Measurements from ENCODE around the gene KSR1. TPM values are rescaled to one million over a fixed set of nuclear protein-coding genes. Genes with fewer than 3 reads are reported as not detected.
A peak's percentile ranks its signal among the peaks of the same experiment; 100 is the strongest.

KSR1 gene
- total and polyA plus RNA-seq, 2 experiments from 2014 or later = 7.8 to 53.2 TPM

DNA sequence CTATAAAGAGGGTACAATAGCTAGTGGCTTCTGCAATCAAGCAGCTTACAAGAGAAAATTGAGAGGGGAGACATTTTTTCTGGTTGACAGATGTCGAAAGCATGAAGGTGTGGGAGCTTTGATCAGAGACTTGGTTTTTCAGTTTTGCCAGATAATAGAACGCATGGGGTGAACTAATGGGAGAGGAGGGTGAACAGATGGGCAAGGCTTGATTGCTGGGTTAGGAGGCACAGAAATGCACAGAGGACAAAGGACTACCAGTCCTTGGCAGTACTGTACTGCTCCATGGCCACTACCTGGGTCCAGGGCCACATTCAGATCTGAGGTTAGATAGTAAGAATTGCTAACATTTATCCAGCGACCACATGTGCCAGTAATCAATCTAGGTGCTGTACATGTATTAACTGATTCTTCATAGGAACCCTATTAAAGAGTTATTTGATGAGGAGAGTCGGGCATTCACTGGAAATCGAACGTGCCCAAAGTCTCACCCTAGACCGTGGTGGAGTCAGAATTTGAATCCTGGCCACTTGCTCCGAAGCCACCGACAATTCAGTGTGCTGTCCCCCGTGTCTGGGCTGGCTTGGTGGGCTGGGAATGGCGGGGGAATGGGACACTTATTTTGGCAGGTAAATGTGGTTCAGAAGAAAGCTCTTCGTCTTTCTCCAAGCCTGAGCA is 873 bp upstream of the KSR1 start:
- Histone ChIP-seq H3K79me2 (replicated peaks; ENCODE audit: insufficient read depth) (peaks cover 35% of the 10 kb centered on the region), H3K9me2 (ENCODE audit: insufficient read depth) (no peaks in the 10 kb centered on the region), H2AFZ (peak overlapping the region; percentile 90; the same call in 1 of the 2 replicates), H3K36me3 (ENCODE audit: insufficient read depth) (no peaks in the 10 kb centered on the region), H3F3A (replicated peaks; ENCODE audit: low read depth) (peaks cover 8% of the 10 kb centered on the region; the same call in 1 of the 2 replicates), H3K4me3 (peak overlapping the region; percentile 96), H3K27ac (ENCODE audit: low read depth) (peak overlapping the region; percentile 70; the same call in 1 of the 2 replicates), H4K20me1 (replicated peaks; ENCODE audit: insufficient read depth) (peaks cover 15% of the 10 kb centered on the region; the same call in 1 of the 2 replicates), H3K4me2 (peak overlapping the region; percentile 100), H3K27me3 (ENCODE audit: insufficient read depth) (peaks cover 12% of the 10 kb centered on the region), H3K4me1 (ENCODE audit: insufficient read depth) (peaks cover 37% of the 10 kb centered on the region)
- Mint-ChIP-seq H3K27me3 (ENCODE audit: insufficient read depth, low read depth, poor library complexity) (peaks cover 15% of the 10 kb centered on the region), H3K36me3 (ENCODE audit: low read depth) (peaks cover 4% of the 10 kb centered on the region; the same call in 1 of the 3 replicates), H3K4me1 (peaks cover 37% of the 10 kb centered on the region), H3K4me3 (peak overlapping the region; percentile 81), H3K27ac (peak overlapping the region; percentile 90), H3K9me3 (no peaks in the 10 kb centered on the region)
- ATAC-seq (no peak), DNase-seq (ENCODE audit: low spot score) (no peak)
- TF ChIP-seq, protein P1, sequence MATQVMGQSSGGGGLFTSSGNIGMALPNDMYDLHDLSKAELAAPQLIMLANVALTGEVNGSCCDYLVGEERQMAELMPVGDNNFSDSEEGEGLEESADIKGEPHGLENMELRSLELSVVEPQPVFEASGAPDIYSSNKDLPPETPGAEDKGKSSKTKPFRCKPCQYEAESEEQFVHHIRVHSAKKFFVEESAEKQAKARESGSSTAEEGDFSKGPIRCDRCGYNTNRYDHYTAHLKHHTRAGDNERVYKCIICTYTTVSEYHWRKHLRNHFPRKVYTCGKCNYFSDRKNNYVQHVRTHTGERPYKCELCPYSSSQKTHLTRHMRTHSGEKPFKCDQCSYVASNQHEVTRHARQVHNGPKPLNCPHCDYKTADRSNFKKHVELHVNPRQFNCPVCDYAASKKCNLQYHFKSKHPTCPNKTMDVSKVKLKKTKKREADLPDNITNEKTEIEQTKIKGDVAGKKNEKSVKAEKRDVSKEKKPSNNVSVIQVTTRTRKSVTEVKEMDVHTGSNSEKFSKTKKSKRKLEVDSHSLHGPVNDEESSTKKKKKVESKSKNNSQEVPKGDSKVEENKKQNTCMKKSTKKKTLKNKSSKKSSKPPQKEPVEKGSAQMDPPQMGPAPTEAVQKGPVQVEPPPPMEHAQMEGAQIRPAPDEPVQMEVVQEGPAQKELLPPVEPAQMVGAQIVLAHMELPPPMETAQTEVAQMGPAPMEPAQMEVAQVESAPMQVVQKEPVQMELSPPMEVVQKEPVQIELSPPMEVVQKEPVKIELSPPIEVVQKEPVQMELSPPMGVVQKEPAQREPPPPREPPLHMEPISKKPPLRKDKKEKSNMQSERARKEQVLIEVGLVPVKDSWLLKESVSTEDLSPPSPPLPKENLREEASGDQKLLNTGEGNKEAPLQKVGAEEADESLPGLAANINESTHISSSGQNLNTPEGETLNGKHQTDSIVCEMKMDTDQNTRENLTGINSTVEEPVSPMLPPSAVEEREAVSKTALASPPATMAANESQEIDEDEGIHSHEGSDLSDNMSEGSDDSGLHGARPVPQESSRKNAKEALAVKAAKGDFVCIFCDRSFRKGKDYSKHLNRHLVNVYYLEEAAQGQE (IDR thresholded peaks at IDR 0.05; ENCODE audit: unreplicated experiment) = no peak
- TF ChIP-seq CREB1 (CRISPR knock-in tag; IDR thresholded peaks at IDR 0.05; ENCODE audit: low read depth) = no peak

DNA sequence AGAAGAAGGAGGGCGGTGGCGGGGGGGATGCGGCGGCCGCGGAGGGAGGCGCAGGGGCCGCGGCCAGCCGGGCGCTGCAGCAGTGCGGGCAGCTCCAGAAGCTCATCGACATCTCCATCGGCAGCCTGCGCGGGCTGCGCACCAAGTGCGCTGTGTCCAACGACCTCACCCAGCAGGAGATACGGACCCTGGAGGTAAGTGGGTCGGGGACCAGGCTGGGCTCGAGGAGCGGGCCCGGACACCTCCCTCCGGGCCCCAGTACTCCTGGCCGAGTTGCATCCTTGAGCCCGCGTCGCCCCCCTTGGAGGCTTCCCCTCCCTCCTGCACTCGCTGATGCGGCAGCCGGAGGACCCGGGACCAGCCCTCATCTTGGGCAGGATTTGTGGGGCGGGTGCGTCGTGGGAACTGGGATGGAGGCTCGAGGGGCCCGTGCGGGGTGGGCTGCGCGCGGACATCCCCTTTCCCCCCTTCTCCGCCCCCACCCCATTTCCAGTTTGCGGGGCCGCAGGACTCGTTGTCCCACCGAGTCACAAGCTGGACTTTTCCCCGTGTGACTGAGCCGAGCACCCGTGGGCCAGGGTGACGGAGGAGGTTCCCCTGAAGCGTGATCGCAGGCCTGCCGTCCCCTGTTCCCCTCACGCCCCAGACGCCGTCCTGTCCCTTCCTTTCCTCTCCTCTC is 572 bp downstream of the KSR1 start:
- H3K36me3 Mint-ChIP-seq (ENCODE audit: low read depth) = peaks cover 4% of the 10 kb centered on the region; the same call in 1 of the 3 replicates
- no peaks in the 10 kb centered on the region for H3K36me3 ChIP-seq (ENCODE audit: insufficient read depth)
- no peaks in the 10 kb centered on the region for H3K9me2 ChIP-seq (ENCODE audit: insufficient read depth)
- peak overlapping the region; percentile 91 for H3K4me3 Mint-ChIP-seq
- no peak overlapping the region for H3K27ac ChIP-seq (ENCODE audit: low read depth)
- H3K27me3 ChIP-seq (ENCODE audit: insufficient read depth) = peaks cover 12% of the 10 kb centered on the region
- peaks cover 50% of the 10 kb centered on the region for H3K79me2 ChIP-seq (replicated peaks; ENCODE audit: insufficient read depth)
- peaks cover 8% of the 10 kb centered on the region; the same call in 1 of the 2 replicates for H3F3A ChIP-seq (replicated peaks; ENCODE audit: low read depth)
- H3K27ac Mint-ChIP-seq = no peak overlapping the region
- peaks cover 18% of the 10 kb centered on the region for H4K20me1 ChIP-seq (replicated peaks; ENCODE audit: insufficient read depth)
- DNase-seq (ENCODE audit: low spot score) = peak; percentile 38
- peaks cover 12% of the 10 kb centered on the region for H3K27me3 Mint-ChIP-seq (ENCODE audit: insufficient read depth, low read depth, poor library complexity)
- peak overlapping the region; percentile 96 for H3K4me3 ChIP-seq
- peaks cover 40% of the 10 kb centered on the region for H3K4me1 Mint-ChIP-seq
- H2AFZ ChIP-seq = no peak overlapping the region
- peak overlapping the region; percentile 100 for H3K4me2 ChIP-seq
- no peaks in the 10 kb centered on the region for H3K9me3 Mint-ChIP-seq
- ATAC-seq = no peak; the same call in 1 of the 3 replicates
- H3K4me1 ChIP-seq (ENCODE audit: insufficient read depth) = peaks cover 41% of the 10 kb centered on the region
- TF ChIP-seq JUNB (IDR thresholded peaks at IDR 0.05; ENCODE audit: unreplicated experiment) = no peak
- TF ChIP-seq, protein P2, sequence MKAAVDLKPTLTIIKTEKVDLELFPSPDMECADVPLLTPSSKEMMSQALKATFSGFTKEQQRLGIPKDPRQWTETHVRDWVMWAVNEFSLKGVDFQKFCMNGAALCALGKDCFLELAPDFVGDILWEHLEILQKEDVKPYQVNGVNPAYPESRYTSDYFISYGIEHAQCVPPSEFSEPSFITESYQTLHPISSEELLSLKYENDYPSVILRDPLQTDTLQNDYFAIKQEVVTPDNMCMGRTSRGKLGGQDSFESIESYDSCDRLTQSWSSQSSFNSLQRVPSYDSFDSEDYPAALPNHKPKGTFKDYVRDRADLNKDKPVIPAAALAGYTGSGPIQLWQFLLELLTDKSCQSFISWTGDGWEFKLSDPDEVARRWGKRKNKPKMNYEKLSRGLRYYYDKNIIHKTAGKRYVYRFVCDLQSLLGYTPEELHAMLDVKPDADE (IDR thresholded peaks at IDR 0.05) = no peak
- no peak for TF ChIP-seq CREB1 (CRISPR knock-in tag; IDR thresholded peaks at IDR 0.05; ENCODE audit: low read depth)
- TF ChIP-seq STAT1 (IDR thresholded peaks at IDR 0.05; ENCODE audit: unreplicated experiment) = no peak
- no peak for TF ChIP-seq NANOG (IDR thresholded peaks at IDR 0.05; ENCODE audit: borderline replicate concordance)
- no peak for TF ChIP-seq EZH2 (IDR thresholded peaks at IDR 0.05; ENCODE audit: low read depth, unreplicated experiment)
- TF ChIP-seq ZNF114 (CRISPR knock-in tag; IDR thresholded peaks at IDR 0.05) = no peak
- TF ChIP-seq, protein P1 (IDR thresholded peaks at IDR 0.05; ENCODE audit: unreplicated experiment) = no peak
- TF ChIP-seq ZNF331 (CRISPR knock-in tag; IDR thresholded peaks at IDR 0.05; ENCODE audit: low read depth) = no peak
- TF ChIP-seq, protein P3, sequence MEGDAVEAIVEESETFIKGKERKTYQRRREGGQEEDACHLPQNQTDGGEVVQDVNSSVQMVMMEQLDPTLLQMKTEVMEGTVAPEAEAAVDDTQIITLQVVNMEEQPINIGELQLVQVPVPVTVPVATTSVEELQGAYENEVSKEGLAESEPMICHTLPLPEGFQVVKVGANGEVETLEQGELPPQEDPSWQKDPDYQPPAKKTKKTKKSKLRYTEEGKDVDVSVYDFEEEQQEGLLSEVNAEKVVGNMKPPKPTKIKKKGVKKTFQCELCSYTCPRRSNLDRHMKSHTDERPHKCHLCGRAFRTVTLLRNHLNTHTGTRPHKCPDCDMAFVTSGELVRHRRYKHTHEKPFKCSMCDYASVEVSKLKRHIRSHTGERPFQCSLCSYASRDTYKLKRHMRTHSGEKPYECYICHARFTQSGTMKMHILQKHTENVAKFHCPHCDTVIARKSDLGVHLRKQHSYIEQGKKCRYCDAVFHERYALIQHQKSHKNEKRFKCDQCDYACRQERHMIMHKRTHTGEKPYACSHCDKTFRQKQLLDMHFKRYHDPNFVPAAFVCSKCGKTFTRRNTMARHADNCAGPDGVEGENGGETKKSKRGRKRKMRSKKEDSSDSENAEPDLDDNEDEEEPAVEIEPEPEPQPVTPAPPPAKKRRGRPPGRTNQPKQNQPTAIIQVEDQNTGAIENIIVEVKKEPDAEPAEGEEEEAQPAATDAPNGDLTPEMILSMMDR (conservative IDR thresholded peaks at IDR 0.05; ENCODE audit: low read depth in 2 of 2) = no peak
